Measurements from ENCODE around the gene JMJD7. TPM values are rescaled to one million over a fixed set of nuclear protein-coding genes. Genes with fewer than 3 reads are reported as not detected.

The JMJD7 gene
- total RNA-seq, 2 donors from 2014 or later, result 7.8 to 11.8 TPM

- Histone ChIP-seq H3K9ac (ENCODE audit: low read depth in 2 of 2, low read length in 2 of 2) (no peak overlapping the region), H3K9me3 (no peaks in the 10 kb centered on the region), H3K4me1 (no peaks in the 10 kb centered on the region), H3K27me3 (no peaks in the 10 kb centered on the region), H3K36me3 (no peaks in the 10 kb centered on the region), H3K4me3 (no peak overlapping the region), H3K27ac (no peak overlapping the region)
- no peak for TF ChIP-seq CTCF (IDR thresholded peaks at IDR 0.05)
- intact Hi-C loops (cut with DNase I), result loop anchor here (5.0 kb wide), 2 partner anchors 41 to 211 kb away; partner anchors contain the start of gene MAPKBP1
- DNase-seq, result no peak
Measured at GRCh38 chr15:41813426-41813825, 14.5 kb upstream of the JMJD7 start.

- intact Hi-C loops (cut with DNase I), result loop anchor here (5.0 kb wide), 2 partner anchors 42 to 212 kb away; partner anchors contain the start of gene MAPKBP1
- Histone ChIP-seq H3K27ac (no peak overlapping the region), H3K4me3 (no peak overlapping the region), H3K4me1 (no peaks in the 10 kb centered on the region), H3K27me3 (no peaks in the 10 kb centered on the region), H3K9me3 (no peaks in the 10 kb centered on the region), H3K9ac (ENCODE audit: low read depth in 2 of 2, low read length in 2 of 2) (no peak overlapping the region), H3K36me3 (no peaks in the 10 kb centered on the region)
- TF ChIP-seq CTCF (IDR thresholded peaks at IDR 0.05), result no peak
- no peak for DNase-seq
Measured at GRCh38 chr15:41814534-41814933, 13.4 kb upstream of the JMJD7 start.

- intact Hi-C loops (cut with DNase I), result no loop called here
- Histone ChIP-seq H3K9me3 (no peaks in the 10 kb centered on the region), H3K36me3 (no peaks in the 10 kb centered on the region), H3K27ac (no peak overlapping the region), H3K9ac (ENCODE audit: low read depth in 2 of 2, low read length in 2 of 2) (no peak overlapping the region), H3K4me1 (no peaks in the 10 kb centered on the region), H3K4me3 (no peak overlapping the region), H3K27me3 (no peaks in the 10 kb centered on the region)
- TF ChIP-seq CTCF (IDR thresholded peaks at IDR 0.05), result no peak
- no peak for DNase-seq
Measured at GRCh38 chr15:41816788-41817187, 11.1 kb upstream of the JMJD7 start.

GRCh38 chr15:41817327-41817726 lies 10.6 kb upstream of the JMJD7 start:
- H3K9me3 ChIP-seq, result no peaks in the 10 kb centered on the region
- DNase-seq, result no peak
- H3K9ac ChIP-seq (ENCODE audit: low read depth in 2 of 2, low read length in 2 of 2), result no peak overlapping the region
- H3K27me3 ChIP-seq, result no peaks in the 10 kb centered on the region
- intact Hi-C loops (cut with DNase I), result no loop called here
- no peak overlapping the region for H3K27ac ChIP-seq
- H3K36me3 ChIP-seq, result no peaks in the 10 kb centered on the region
- H3K4me3 ChIP-seq, result no peak overlapping the region
- no peaks in the 10 kb centered on the region for H3K4me1 ChIP-seq
- no peak for TF ChIP-seq CTCF (IDR thresholded peaks at IDR 0.05)

GRCh38 chr15:41817781-41818180 lies 10.1 kb upstream of the JMJD7 start:
- no peaks in the 10 kb centered on the region for H3K9me3 ChIP-seq
- TF ChIP-seq CTCF (IDR thresholded peaks at IDR 0.05), result no peak
- no peak for DNase-seq
- H3K4me3 ChIP-seq, result no peak overlapping the region
- H3K4me1 ChIP-seq, result no peaks in the 10 kb centered on the region
- H3K27me3 ChIP-seq, result no peaks in the 10 kb centered on the region
- intact Hi-C loops (cut with DNase I), result no loop called here
- no peak overlapping the region for H3K9ac ChIP-seq (ENCODE audit: low read depth in 2 of 2, low read length in 2 of 2)
- H3K27ac ChIP-seq, result no peak overlapping the region
- H3K36me3 ChIP-seq, result no peaks in the 10 kb centered on the region
